A549 (cell line): Measurements from ENCODE around the gene ARHGEF6. TPM values are rescaled to one million over a fixed set of nuclear protein-coding genes. Genes with fewer than 3 reads are reported as not detected.

Source experiments
- ATAC-seq, 2 experiments: fragments of 200-7000 bp in 1 of 2; fragments of >200 bp in 1 of 2; cut with Nextera tagmentation in 1 of 2; cut with Tn5 transposase in 1 of 2; 3 replicates each; pipeline versions ENCODE4 v1.8.0 to v1.9.1; 2018 to 2020; ENCODE audit warnings: mild to moderate bottlenecking in 1 of 2, moderate library complexity in 1 of 2
- CTCF ChIA-PET: fragments of 300-600 bp; sonication (Branson Sonifier 250); formaldehyde crosslinking; extraction: SDS; loops from one replicate; lab custom pipeline; 2021; ENCODE audit warnings: antibody characterized with exemption, inconsistent platforms; lab: Yijun Ruan, JAX
- POLR2A ChIA-PET: fragments of 350-600 bp; formaldehyde crosslinking; extraction: SDS; loops from one replicate; lab custom pipeline; 2021; ENCODE audit warnings: antibody characterized with exemption, inconsistent platforms; lab: Yijun Ruan, JAX
- DNase-seq, 2 experiments: peaks; one replicate each; pipeline versions ENCODE4 v3.0.0 to v3.0.0-alpha.2; 2011 to 2016; ENCODE audit warnings: low read depth in 1 of 2, low spot score in 1 of 2
- FAIRE-seq: peaks from 2 replicates; lab custom pipeline; 2011; peaks lifted over from hg19 to GRCh38; lab: Jason Lieb, UNC
- H3K27ac ChIP-seq, 2 experiments: fragments of >200 bp; sonication (Bioruptor Twin); formaldehyde crosslinking; 3 replicates each; pipeline ENCODE4 v1.5.1; 2016 to 2017
- H3K4me1 ChIP-seq: fragments of >200 bp; sonication (Bioruptor Twin); formaldehyde crosslinking; 3 replicates; pipeline ENCODE4 v1.6.1; 2016
- H3K4me2 ChIP-seq: fragments of >200 bp; sonication (Bioruptor Twin); formaldehyde crosslinking; 3 replicates; pipeline ENCODE4 v1.6.1; 2016
- H3K4me3 ChIP-seq: fragments of >200 bp; sonication (Bioruptor Twin); formaldehyde crosslinking; 3 replicates; pipeline ENCODE4 v1.5.1; 2016
- H3K9me3 ChIP-seq: fragments of >200 bp; sonication (Bioruptor Twin); formaldehyde crosslinking; 3 replicates; pipeline ENCODE4 v1.6.1; 2016
- BHLHE40 ChIP-seq: IDR thresholded peaks from 2 replicates; pipeline ENCODE4 v1.6.1; 2012; ENCODE audit warnings: low read depth, low read length, inconsistent platforms
- E2F6 ChIP-seq: IDR thresholded peaks from 2 replicates; pipeline ENCODE4 v1.6.1; 2012; ENCODE audit warnings: low read depth, borderline replicate concordance
- FOSB ChIP-seq: fragments of 250-450 bp; sonication (Bioruptor Pico); IDR thresholded peaks from 2 replicates; pipeline ENCODE4 v1.5.0; 2020; ENCODE audit warnings: mild to moderate bottlenecking, moderate library complexity
- FOSL2 ChIP-seq, 2 experiments: fragments of 450-650 bp in 1 of 2; fragments of >200 bp in 1 of 2; sonication (Bioruptor Twin) in 1 of 2; formaldehyde crosslinking; IDR thresholded peaks; 2 replicates each; pipeline versions ENCODE4 v1.5.0 to v1.6.1; 2016 to 2020; ENCODE audit warnings: mild to moderate bottlenecking in 1 of 2, moderate library complexity in 1 of 2
- FOXS1 ChIP-seq: fragments of 250-450 bp; sonication (Bioruptor Pico); IDR thresholded peaks from 2 replicates; pipeline ENCODE4 v1.5.0; 2020; ENCODE audit warnings: mild to moderate bottlenecking, moderate library complexity
- GATA3 ChIP-seq: IDR thresholded peaks from 2 replicates; pipeline ENCODE4 v1.6.1; 2012; ENCODE audit warnings: borderline replicate concordance
- HES2 ChIP-seq: fragments of >200 bp; sonication (Bioruptor Twin); formaldehyde crosslinking; IDR thresholded peaks from 2 replicates; pipeline ENCODE4 v1.6.1; 2016
- HOXA7 ChIP-seq: fragments of 250-450 bp; sonication (Bioruptor Pico); IDR thresholded peaks from 2 replicates; pipeline ENCODE4 v1.5.0; 2020; ENCODE audit warnings: mild to moderate bottlenecking, moderate library complexity
- HOXB13 ChIP-seq: fragments of 250-450 bp; sonication (Bioruptor Pico); IDR thresholded peaks from 2 replicates; pipeline ENCODE4 v1.5.0; 2020; ENCODE audit warnings: low read depth, mild to moderate bottlenecking, moderate library complexity
- JUN ChIP-seq, 2 experiments: fragments of >200 bp; sonication (Bioruptor Twin); formaldehyde crosslinking; IDR thresholded peaks; 2 replicates in 1 of 2; 3 replicates in 1 of 2; pipeline ENCODE4 v1.6.1; 2016 to 2017
- JUNB ChIP-seq: fragments of >200 bp; sonication (Bioruptor Twin); formaldehyde crosslinking; IDR thresholded peaks from 2 replicates; pipeline ENCODE4 v1.6.1; 2016
- KDM1A ChIP-seq: fragments of 200-600 bp; sonication (generic); IDR thresholded peaks from 2 replicates; pipeline ENCODE4 v1.6.1; 2016; ENCODE audit warnings: low read depth, mild to moderate bottlenecking
- MAX ChIP-seq: IDR thresholded peaks from 2 replicates; pipeline ENCODE4 v1.6.1; 2012
- MAZ ChIP-seq: fragments of 150-350 bp; IDR thresholded peaks from 2 replicates; pipeline ENCODE4 v1.6.1; 2014; ENCODE audit warnings: antibody characterized with exemption, low read depth, low read length, borderline replicate concordance
- MYC ChIP-seq: IDR thresholded peaks from 2 replicates; pipeline ENCODE4 v1.6.1; 2012; ENCODE audit warnings: mild to moderate bottlenecking, inconsistent platforms, low read length, improper control_type of control experiment, borderline replicate concordance
- NPAS2 ChIP-seq: fragments of 250-450 bp; sonication (Bioruptor Pico); IDR thresholded peaks from 2 replicates; pipeline ENCODE4 v1.8.0; 2022; ENCODE audit warnings: mild to moderate bottlenecking, moderate library complexity, borderline replicate concordance
- NR3C1 ChIP-seq: fragments of >200 bp; sonication (Bioruptor Twin); formaldehyde crosslinking; IDR thresholded peaks from 3 replicates; pipeline ENCODE4 v1.6.1; 2017
- PHF8 ChIP-seq: fragments of 200-600 bp; sonication (generic); IDR thresholded peaks from 2 replicates; pipeline ENCODE4 v1.6.1; 2016; ENCODE audit warnings: low read depth, mild to moderate bottlenecking, antibody characterized with exemption, moderate library complexity, borderline replicate concordance
- POLR2AphosphoS2 ChIP-seq: conservative IDR thresholded peaks from 2 replicates; pipeline ENCODE4 v1.6.1; 2012; ENCODE audit warnings: low read length, improper control_type of control experiment, inconsistent platforms
- RAD21 ChIP-seq, 2 experiments: fragments of >200 bp in 1 of 2; sonication (Bioruptor Twin) in 1 of 2; formaldehyde crosslinking in 1 of 2; IDR thresholded peaks in 1 of 2; conservative IDR thresholded peaks in 1 of 2; 2 replicates in 1 of 2; 3 replicates in 1 of 2; pipeline ENCODE4 v1.6.1; 2012 to 2018; ENCODE audit warnings: inconsistent platforms in 1 of 2
- RNF2 ChIP-seq: fragments of 200-600 bp; sonication (generic); IDR thresholded peaks from 2 replicates; pipeline ENCODE4 v1.6.1; 2016; ENCODE audit warnings: low read depth, mild to moderate bottlenecking, antibody characterized with exemption, moderate library complexity, borderline replicate concordance
- TP53 ChIP-seq: fragments of 250-450 bp; sonication (Bioruptor Pico); IDR thresholded peaks from 2 replicates; pipeline ENCODE4 v1.5.0; 2021; ENCODE audit warnings: mild to moderate bottlenecking, moderate library complexity
- ZC3H11A ChIP-seq: fragments of 450-650 bp; IDR thresholded peaks from 2 replicates; pipeline ENCODE4 v1.6.1; 2014; ENCODE audit warnings: antibody characterized with exemption, mild to moderate bottlenecking
- ZNF302 ChIP-seq: fragments of 250-450 bp; sonication (Bioruptor Pico); IDR thresholded peaks from 2 replicates; pipeline ENCODE4 v1.9.0; 2021; ENCODE audit warnings: inconsistent platforms, mild to moderate bottlenecking, moderate library complexity
- WGBS: methylation state at CpG from one replicate; pipeline ENCODE4 v1.1.6; 2017; ENCODE audit errors: missing lambda C conversion rate; 5-methylcytosine and 5-hydroxymethylcytosine counted together
- polyA plus RNA-seq, 4 experiments: library from polyadenylated mRNA; depleted of rRNA in 3 of 4; stranded (reverse); fragments of >200 nt; fragmentation: RNase III in 1 of 4; extraction: RNeasy Plus Mini Kit Qiagen cat#74134 plus additional on column Dnase treatment in 1 of 4; gene quantifications; 2 replicates in 3 of 4; 3 replicates in 1 of 4; pipeline ENCODE4 v1.2.3, GENCODE V29; 2011 to 2017
- TF ChIP-seq, protein P1 (sequence below): fragments of 200-600 bp; sonication (generic); IDR thresholded peaks from 2 replicates; pipeline ENCODE4 v1.6.1; 2016; ENCODE audit warnings: antibody characterized with exemption, mild to moderate bottlenecking, moderate library complexity
- TF ChIP-seq, protein P2 (sequence below): fragments of 450-650 bp; IDR thresholded peaks from 2 replicates; pipeline ENCODE4 v1.6.1; 2014; ENCODE audit warnings: antibody characterized with exemption
- TF ChIP-seq, protein P3 (sequence below): fragments of 250-450 bp; sonication (Bioruptor Pico); IDR thresholded peaks from 2 replicates; pipeline ENCODE4 v1.5.0; 2020; ENCODE audit warnings: low read depth, mild to moderate bottlenecking, moderate library complexity

Gene ARHGEF6
- polyA plus RNA-seq, 2 of the 4 experiments (the other 2 are of a cell fraction) = 0.10 to 0.30 TPM

GRCh38 chrX:136687457-136687856 lies 93.3 kb downstream of the ARHGEF6 start:
- H3K4me1 ChIP-seq = no peaks in the 10 kb centered on the region
- H3K4me3 ChIP-seq = no peak overlapping the region
- 0% methylated on average over 1 of the region's 1 CpG for WGBS
- ChIA-PET CTCF (no interaction called here), POLR2A (no interaction called here)
- no peak overlapping the region for H3K27ac ChIP-seq
- TF ChIP-seq PHF8 (no peak), JUNB (no peak), POLR2AphosphoS2 (no peak), MYC (no peak), RNF2 (no peak), ZNF302 (CRISPR knock-in tag) (no peak), JUN (IDR thresholded peaks at IDR 0.05) (no peak), KDM1A (no peak), BHLHE40 (no peak), HES2 (no peak), HOXA7 (CRISPR knock-in tag) (no peak), NPAS2 (CRISPR knock-in tag) (no peak), FOSL2 (IDR thresholded peaks at IDR 0.05) (no peak), FOSL2 (CRISPR knock-in tag; IDR thresholded peaks at IDR 0.05) (no peak), GATA3 (no peak), FOXS1 (CRISPR knock-in tag) (no peak), HOXB13 (no peak), RAD21 (conservative IDR thresholded peaks at IDR 0.05 in 1 of 2, IDR thresholded peaks at IDR 0.05 in 1 of 2) (no peak)
- TF ChIP-seq, protein P1, sequence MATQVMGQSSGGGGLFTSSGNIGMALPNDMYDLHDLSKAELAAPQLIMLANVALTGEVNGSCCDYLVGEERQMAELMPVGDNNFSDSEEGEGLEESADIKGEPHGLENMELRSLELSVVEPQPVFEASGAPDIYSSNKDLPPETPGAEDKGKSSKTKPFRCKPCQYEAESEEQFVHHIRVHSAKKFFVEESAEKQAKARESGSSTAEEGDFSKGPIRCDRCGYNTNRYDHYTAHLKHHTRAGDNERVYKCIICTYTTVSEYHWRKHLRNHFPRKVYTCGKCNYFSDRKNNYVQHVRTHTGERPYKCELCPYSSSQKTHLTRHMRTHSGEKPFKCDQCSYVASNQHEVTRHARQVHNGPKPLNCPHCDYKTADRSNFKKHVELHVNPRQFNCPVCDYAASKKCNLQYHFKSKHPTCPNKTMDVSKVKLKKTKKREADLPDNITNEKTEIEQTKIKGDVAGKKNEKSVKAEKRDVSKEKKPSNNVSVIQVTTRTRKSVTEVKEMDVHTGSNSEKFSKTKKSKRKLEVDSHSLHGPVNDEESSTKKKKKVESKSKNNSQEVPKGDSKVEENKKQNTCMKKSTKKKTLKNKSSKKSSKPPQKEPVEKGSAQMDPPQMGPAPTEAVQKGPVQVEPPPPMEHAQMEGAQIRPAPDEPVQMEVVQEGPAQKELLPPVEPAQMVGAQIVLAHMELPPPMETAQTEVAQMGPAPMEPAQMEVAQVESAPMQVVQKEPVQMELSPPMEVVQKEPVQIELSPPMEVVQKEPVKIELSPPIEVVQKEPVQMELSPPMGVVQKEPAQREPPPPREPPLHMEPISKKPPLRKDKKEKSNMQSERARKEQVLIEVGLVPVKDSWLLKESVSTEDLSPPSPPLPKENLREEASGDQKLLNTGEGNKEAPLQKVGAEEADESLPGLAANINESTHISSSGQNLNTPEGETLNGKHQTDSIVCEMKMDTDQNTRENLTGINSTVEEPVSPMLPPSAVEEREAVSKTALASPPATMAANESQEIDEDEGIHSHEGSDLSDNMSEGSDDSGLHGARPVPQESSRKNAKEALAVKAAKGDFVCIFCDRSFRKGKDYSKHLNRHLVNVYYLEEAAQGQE = no peak
- TF ChIP-seq, protein P2, sequence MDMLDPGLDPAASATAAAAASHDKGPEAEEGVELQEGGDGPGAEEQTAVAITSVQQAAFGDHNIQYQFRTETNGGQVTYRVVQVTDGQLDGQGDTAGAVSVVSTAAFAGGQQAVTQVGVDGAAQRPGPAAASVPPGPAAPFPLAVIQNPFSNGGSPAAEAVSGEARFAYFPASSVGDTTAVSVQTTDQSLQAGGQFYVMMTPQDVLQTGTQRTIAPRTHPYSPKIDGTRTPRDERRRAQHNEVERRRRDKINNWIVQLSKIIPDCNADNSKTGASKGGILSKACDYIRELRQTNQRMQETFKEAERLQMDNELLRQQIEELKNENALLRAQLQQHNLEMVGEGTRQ = no peak
- no peaks in the 10 kb centered on the region for H3K9me3 ChIP-seq
- ATAC-seq (no peak), DNase-seq (no peak), FAIRE-seq (no peak)
- no peak overlapping the region for H3K4me2 ChIP-seq

DNA sequence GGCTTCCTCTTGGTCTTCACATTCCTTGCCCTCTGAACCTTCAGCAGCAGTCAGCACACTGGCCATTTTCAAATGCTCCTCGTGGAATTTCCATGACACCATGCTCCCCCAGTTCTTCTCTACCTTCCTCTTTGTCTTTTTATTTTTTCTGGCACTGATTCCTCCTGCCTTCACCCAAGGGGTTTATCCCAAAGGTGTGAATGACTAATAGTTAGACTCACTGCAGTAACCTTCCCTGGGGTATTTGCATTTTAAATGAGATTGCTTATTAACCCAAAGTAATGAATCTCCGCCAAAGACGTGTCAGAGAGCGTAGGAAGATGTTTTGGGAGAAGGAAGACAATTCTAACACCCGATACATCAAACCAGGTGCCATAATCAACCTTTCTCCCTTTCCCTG lies 96.6 kb downstream of the ARHGEF6 start:
- TF ChIP-seq MAX (no peak), ZC3H11A (no peak), FOSB (CRISPR knock-in tag) (no peak), PHF8 (no peak), MYC (no peak), E2F6 (no peak), NR3C1 (no peak), MAZ (no peak), TP53 (CRISPR knock-in tag) (no peak)
- TF ChIP-seq, protein P1 = no peak
- TF ChIP-seq, protein P3, sequence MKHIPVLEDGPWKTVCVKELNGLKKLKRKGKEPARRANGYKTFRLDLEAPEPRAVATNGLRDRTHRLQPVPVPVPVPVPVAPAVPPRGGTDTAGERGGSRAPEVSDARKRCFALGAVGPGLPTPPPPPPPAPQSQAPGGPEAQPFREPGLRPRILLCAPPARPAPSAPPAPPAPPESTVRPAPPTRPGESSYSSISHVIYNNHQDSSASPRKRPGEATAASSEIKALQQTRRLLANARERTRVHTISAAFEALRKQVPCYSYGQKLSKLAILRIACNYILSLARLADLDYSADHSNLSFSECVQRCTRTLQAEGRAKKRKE (CRISPR knock-in tag) = no peak
- FAIRE-seq (no peak), ATAC-seq (no peak), DNase-seq (no peak)
- ChIA-PET CTCF (interaction anchor here (1.5 to 1.7 kb wide), 2 partner anchors 11 to 26 kb away, joined by 3 to 5 read pairs; no protein-coding TSS in a partner anchor), POLR2A (no interaction called here)
- Histone ChIP-seq H3K4me2 (no peak overlapping the region), H3K4me1 (no peaks in the 10 kb centered on the region), H3K27ac (no peak overlapping the region), H3K4me3 (no peak overlapping the region), H3K9me3 (no peaks in the 10 kb centered on the region)
- 11% methylated on average over 5 of the region's 5 CpGs for WGBS
